ENCODE results near the gene AANAT.
A peak's percentile ranks its signal among the peaks of the same experiment; 100 is the strongest.
"Not testable (repeated sequence)": the region's sequence is repeated elsewhere in the genome, so short reads cannot be mapped to it uniquely, and the experiment has no call there.

Gene AANAT

DNA sequence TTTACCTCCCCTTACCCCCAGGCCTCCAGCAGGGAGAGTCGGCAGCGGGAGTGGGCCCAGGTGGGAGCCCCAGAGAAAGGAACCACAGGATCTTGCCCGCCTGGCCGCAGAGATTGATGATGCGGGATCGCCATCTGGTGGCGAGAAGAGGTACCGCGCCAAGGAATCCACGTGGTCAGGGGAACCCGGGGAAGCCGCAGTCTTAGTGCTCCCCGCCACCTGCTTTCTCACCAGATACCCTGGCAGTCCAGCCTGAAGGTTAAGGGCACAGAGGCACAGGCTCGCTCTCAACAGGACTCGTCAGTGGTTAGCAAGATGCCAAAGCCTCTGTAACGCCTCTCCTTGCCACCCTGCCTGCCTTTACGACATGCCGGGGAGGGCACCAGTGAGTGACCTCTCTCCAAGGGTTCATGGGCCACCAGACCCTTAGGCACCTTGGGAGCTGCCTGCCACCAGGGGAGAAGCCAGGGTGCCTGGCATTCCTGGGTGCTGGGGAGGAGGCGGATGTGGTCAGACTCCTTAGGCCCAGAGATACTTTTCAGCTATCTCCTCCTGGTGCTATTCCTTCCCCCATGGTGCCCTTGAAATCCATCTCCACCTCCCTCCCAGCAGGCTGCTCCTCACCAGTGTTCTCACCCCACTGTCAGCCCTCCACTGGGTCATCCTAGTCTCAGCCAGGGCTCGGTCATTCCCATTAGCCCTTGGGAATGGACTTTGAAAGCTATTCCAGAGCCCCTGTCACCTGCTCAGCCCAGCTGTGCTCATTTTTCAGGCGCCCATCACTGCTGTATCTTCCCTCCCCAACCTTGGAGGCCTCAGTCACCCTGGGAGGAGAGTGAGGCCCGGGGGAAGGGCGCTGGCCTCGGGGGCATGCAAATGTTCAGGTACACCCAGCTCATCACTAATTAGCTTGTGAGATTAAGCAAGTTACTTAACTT lies 39.3 kb downstream of the AANAT start:
- DNase-seq (ENCODE audit: low read depth in 2 of 2), result peak; percentile 71 to 85

- not testable (repeated sequence) for DNase-seq (ENCODE audit: low read depth in 2 of 2)
These were observed 41.2 kb downstream of the AANAT start for GRCh38 chr17:76508472-76509063.

GRCh38 chr17:76510831-76511244 lies 43.4 kb downstream of the AANAT start:
- DNase-seq (ENCODE audit: low read depth in 2 of 2), result no peak

GRCh38 chr17:76511668-76512365 lies 44.4 kb downstream of the AANAT start:
- no peak for DNase-seq (ENCODE audit: low read depth in 2 of 2)

- DNase-seq (ENCODE audit: low read depth in 2 of 2), result no peak
These were observed 45.2 kb downstream of the AANAT start for GRCh38 chr17:76512366-76513305.

DNA sequence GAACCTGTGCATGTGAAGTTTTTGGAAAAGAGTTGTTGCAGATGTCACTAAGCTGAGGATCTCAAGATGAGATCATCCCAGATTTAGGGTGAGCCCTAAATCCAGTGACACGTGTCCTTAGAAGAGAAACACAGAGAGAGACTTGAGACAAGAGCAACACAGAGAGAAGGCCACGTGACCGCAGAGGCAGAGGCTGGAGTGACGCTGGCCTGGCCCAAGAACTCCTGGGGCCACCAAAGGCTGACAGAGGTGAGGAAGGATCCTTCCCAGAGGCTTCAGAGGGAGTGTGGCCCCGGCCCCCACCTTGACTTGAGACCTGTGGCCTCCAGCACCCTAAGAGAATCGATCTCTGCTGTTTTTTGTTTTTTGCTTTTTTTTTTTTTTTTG lies 45.9 kb downstream of the AANAT start:
- no peak for DNase-seq (ENCODE audit: low read depth in 2 of 2)

DNA sequence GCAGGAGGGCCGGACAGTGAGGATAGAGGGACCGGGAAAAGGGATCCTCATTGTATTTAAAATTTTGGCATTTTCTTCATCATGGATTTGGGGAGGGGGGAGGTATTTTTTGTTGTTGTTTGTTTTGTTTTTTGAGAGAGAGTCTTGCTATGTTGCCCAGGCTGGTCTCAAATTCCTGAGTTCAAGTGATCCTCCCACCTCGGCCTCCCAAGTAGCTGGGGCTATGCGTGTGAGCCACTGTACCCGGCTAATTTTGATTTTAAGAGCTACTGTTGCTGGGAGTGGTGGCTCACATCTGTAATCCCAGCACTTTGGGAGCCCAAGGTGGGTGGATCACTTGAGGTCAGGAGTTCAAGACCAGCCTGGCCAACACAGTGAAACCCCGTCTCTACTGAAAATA lies 47.0 kb downstream of the AANAT start:
- DNase-seq (ENCODE audit: low read depth in 2 of 2), result not testable (repeated sequence)

DNA sequence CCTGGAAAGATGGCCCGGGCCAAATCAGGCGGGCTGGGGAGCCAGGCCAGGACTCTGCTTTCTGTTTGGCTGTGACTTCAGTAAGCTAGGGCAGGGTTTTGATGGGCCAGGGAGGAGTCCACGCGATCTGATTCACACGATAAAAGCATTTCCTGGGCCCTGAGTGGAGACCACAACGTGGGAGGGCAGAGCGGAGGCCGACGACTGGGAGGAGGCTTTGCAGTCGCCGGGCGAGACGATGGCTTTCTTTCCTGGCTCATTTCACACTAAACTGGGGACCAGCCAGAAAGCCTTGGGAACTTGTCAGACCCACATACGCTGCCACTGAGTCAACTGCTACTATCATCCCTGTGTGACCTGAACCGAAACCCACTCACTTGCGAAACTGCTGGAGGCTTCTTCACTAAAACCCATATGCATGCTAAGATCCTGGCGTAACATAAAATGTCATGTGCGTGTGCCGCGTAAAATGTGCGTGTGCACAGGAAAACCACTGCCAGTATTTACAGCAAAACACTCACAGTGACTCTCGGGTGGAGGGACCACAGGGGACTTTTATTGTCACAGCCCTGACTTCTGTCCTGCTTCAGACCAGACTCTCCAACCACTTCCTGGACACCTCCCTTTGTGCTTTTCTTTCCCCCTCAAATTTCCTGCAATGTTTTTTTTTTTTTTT lies 48.0 kb downstream of the AANAT start:
- DNase-seq (ENCODE audit: low read depth in 2 of 2), result peak; percentile 68 to 79

DNA sequence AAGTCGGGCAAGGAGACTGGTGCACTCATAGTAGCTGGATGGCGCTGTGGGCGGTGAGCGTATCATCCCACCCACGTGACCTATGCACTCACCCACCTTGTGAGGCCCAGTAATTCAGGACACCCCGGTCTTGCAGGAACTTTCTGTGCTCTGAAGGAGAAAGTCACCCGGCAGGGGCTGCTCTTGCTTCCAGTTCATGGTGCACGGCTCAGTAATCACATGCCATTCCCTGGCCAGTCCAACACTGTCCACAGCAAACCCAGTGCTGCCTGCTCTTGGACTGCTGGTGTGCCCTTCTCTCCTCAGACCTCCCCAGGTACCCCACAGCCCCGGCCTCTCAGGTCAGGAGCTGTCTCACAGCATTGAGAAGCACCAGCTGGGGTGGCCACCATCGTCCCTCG lies 50.2 kb downstream of the AANAT start:
- no peak for DNase-seq (ENCODE audit: low read depth in 2 of 2)

DNA sequence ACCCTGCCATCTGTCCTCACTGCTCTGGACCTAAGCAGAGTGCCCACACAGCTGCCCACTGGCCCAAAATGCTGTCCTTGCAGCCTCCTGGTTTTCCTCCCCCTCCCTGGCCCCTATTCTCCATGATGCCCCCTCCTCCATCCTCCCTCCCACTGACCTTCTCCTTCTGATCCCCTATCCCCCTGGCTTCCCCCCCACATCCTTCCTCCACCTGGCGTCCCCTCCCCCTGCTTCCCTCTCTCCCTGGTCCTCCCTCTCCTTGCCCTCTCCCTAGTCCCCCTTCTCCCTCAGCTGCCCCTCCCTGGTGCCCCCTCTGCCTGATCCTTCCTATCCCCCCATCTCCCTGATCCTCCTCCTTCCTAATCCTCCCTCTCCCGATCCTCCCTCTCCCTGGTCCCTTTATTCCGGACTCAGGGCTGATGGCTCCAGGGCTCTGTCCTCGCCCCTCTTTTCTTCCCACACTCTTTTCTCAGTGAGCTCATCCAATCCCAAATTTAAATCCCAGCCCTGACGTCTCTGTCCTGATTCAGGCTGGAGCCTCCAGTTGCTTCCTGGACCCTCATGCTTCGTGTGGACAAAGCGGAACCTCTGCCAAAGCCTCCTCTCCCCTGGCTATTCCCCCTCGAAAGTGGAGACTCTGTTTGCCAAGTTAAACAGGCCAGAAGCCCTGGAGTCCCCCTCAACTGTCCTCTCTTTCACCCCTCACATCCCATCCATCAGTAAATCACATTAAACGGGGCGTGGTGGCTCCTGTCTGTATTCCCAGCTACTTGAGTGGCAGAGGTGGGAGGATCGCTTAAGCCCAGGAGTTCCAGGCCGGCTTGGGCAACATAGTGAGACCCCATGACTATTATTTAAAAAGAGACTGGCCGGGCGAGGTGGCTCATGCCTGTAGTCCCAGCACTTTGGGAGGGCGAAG lies 51.9 kb downstream of the AANAT start:
- no peak for DNase-seq (ENCODE audit: low read depth in 2 of 2)
